PC-9 (cell line): Measurements from ENCODE around the gene CAPN7. TPM values are rescaled to one million over a fixed set of nuclear protein-coding genes. Genes with fewer than 3 reads are reported as not detected.

Source experiments
- BruUV-seq: library from RNA; stranded (reverse); fragments of 400-500 nt; replicated peaks from 2 replicates; lab custom pipeline; 2021; lab: Mats Ljungman, UMichigan
- CTCF ChIA-PET: fragments of 300-600 bp; sonication (Branson Sonifier 250); formaldehyde crosslinking; loops from one replicate; lab custom pipeline; 2022; ENCODE audit warnings: antibody characterized with exemption; lab: Charles Lee
- POLR2A ChIA-PET: fragments of 300-600 bp; sonication (Branson Sonifier 250); formaldehyde crosslinking; loops from one replicate; lab custom pipeline; 2022; ENCODE audit warnings: antibody characterized with exemption; ENCODE audit not compliant: unreplicated experiment; lab: Charles Lee
- DNase-seq, 2 experiments: peaks; one replicate each; pipeline versions ENCODE4 v3.0.0 to v3.0.0-alpha.2; 2015 to 2022; ENCODE audit warnings: mixed read lengths in 1 of 2
- H2AFZ ChIP-seq: fragments of 200-600 bp; sonication (generic); 2 replicates; pipeline ENCODE4 v1.8.1; 2017; ENCODE audit warnings: antibody characterized with exemption
- H3F3A ChIP-seq: fragments of 200-600 bp; sonication (generic); 2 replicates; pipeline ENCODE4 v1.8.1; 2017; ENCODE audit warnings: antibody characterized with exemption, mild to moderate bottlenecking, low read depth; ENCODE audit not compliant: insufficient read depth
- H3K27ac ChIP-seq: fragments of 200-600 bp; sonication (generic); 2 replicates; pipeline ENCODE4 v1.6.1; 2016; ENCODE audit warnings: mixed run types
- H3K27me3 ChIP-seq: fragments of 200-600 bp; sonication (generic); 2 replicates; pipeline ENCODE4 v1.6.1; 2016; ENCODE audit warnings: low read depth, mixed run types; ENCODE audit not compliant: insufficient read depth
- H3K36me3 ChIP-seq: fragments of 200-600 bp; sonication (generic); 2 replicates; pipeline ENCODE4 v1.6.1; 2016; ENCODE audit warnings: low read depth, mixed run types
- H3K4me1 ChIP-seq: fragments of 200-600 bp; sonication (generic); replicated peaks from 2 replicates; pipeline ENCODE4 v1.6.1; 2016; ENCODE audit warnings: mixed run types; ENCODE audit not compliant: insufficient read depth
- H3K4me2 ChIP-seq: fragments of 200-600 bp; sonication (generic); 2 replicates; pipeline ENCODE4 v1.6.1; 2017; ENCODE audit warnings: mixed run types
- H3K4me3 ChIP-seq: fragments of 200-600 bp; sonication (generic); 2 replicates; pipeline ENCODE4 v1.6.1; 2016; ENCODE audit warnings: mixed run types
- H3K79me2 ChIP-seq: fragments of 200-600 bp; sonication (generic); 2 replicates; pipeline ENCODE4 v1.6.1; 2017; ENCODE audit warnings: low read depth, mixed run types
- H3K9me2 ChIP-seq: fragments of 200-600 bp; sonication (generic); 2 replicates; pipeline ENCODE4 v1.8.1; 2017; ENCODE audit warnings: mild to moderate bottlenecking; ENCODE audit not compliant: insufficient read depth
- H3K9me3 ChIP-seq: fragments of 200-600 bp; sonication (generic); 2 replicates; pipeline ENCODE4 v1.8.1; 2016; ENCODE audit warnings: low read depth; ENCODE audit not compliant: insufficient read depth
- H4K20me1 ChIP-seq: fragments of 200-600 bp; sonication (generic); 2 replicates; pipeline ENCODE4 v1.8.1; 2017; ENCODE audit not compliant: insufficient read depth
- EZH2 ChIP-seq: fragments of 200-600 bp; sonication (generic); IDR thresholded peaks from 2 replicates; pipeline ENCODE4 v1.8.0; 2017; ENCODE audit warnings: antibody characterized with exemption, low read depth
- intact Hi-C: fragments of 100-400 bp; cut with micrococcal nuclease; formaldehyde crosslinking; loops from one replicate; pipeline ENCODE4 v1.10.0; 2022; ENCODE audit not compliant: unreplicated experiment
- total RNA-seq: library from RNA; stranded (reverse); gene quantifications from 2 replicates; pipeline ENCODE4 v1.2.3, GENCODE V29; 2021
- TF ChIP-seq, protein P1 (sequence below): fragments of 200-600 bp; sonication (generic); conservative IDR thresholded peaks from 2 replicates; pipeline ENCODE4 v1.6.1; 2017; ENCODE audit warnings: mixed run types, antibody characterized with exemption, mild to moderate bottlenecking, moderate library complexity

The CAPN7 gene
- total RNA-seq, 1 experiment from 2014 or later, result 28.5 TPM

DNA sequence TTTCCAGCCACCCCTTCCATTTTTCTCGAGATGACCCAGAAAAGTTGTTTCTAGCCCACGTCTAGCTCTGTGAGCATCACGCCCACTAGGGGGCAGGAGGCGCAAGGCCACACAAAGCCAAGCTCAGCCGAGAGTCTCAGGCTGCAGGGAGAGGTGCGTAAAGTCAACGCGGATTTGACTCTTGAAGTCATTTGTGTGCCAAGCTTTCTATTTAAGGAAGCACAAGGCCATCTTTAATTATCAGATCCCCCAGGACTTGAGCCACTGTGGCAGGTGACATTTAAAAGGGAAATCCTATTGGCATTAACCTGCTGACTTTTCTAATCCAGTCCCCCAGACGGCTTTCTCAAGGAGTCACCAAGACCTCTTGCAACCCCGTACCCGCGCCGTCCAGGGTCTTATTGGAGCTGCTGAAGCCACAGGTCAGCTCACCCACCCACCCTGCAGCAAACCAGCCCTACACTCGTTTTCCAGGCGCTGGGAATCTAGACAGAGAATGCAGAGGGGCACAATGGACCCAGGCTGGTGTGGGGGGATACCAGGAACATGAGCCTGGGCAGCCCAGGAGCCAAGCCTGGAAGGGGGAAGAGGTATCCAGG lies 62.1 kb downstream of the CAPN7 start:
- Histone ChIP-seq H3K27ac (no peak overlapping the region), H3K9me2 (no peaks in the 10 kb centered on the region), H3F3A (peaks cover 9% of the 10 kb centered on the region), H3K9me3 (no peaks in the 10 kb centered on the region), H2AFZ (no peak overlapping the region), H3K79me2 (peaks cover 9% of the 10 kb centered on the region; the same call in 1 of the 2 replicates), H3K4me1 (peaks cover 27% of the 10 kb centered on the region), H3K27me3 (no peaks in the 10 kb centered on the region), H3K4me3 (no peak overlapping the region), H3K4me2 (no peak overlapping the region), H3K36me3 (no peaks in the 10 kb centered on the region), H4K20me1 (peaks cover 4% of the 10 kb centered on the region; the same call in 1 of the 2 replicates)
- no TSS peak for BruUV-seq
- ChIA-PET CTCF (interaction anchor here (0.5 to 2.6 kb wide), 10 partner anchors 24 to 137 kb away, joined by 3 to 18 read pairs (median 4); partner anchors contain the start of gene SH3BP5), POLR2A (no interaction called here)
- intact Hi-C loops, result loop anchor here (1.0 to 5.0 kb wide), 3 partner anchors 65 to 289 kb away; partner anchors contain the start of gene SH3BP5
- TF ChIP-seq EZH2, result no peak
- TF ChIP-seq, protein P1, sequence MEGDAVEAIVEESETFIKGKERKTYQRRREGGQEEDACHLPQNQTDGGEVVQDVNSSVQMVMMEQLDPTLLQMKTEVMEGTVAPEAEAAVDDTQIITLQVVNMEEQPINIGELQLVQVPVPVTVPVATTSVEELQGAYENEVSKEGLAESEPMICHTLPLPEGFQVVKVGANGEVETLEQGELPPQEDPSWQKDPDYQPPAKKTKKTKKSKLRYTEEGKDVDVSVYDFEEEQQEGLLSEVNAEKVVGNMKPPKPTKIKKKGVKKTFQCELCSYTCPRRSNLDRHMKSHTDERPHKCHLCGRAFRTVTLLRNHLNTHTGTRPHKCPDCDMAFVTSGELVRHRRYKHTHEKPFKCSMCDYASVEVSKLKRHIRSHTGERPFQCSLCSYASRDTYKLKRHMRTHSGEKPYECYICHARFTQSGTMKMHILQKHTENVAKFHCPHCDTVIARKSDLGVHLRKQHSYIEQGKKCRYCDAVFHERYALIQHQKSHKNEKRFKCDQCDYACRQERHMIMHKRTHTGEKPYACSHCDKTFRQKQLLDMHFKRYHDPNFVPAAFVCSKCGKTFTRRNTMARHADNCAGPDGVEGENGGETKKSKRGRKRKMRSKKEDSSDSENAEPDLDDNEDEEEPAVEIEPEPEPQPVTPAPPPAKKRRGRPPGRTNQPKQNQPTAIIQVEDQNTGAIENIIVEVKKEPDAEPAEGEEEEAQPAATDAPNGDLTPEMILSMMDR, result peak; percentile 97
- peak; percentile 49 to 72 for DNase-seq

DNA sequence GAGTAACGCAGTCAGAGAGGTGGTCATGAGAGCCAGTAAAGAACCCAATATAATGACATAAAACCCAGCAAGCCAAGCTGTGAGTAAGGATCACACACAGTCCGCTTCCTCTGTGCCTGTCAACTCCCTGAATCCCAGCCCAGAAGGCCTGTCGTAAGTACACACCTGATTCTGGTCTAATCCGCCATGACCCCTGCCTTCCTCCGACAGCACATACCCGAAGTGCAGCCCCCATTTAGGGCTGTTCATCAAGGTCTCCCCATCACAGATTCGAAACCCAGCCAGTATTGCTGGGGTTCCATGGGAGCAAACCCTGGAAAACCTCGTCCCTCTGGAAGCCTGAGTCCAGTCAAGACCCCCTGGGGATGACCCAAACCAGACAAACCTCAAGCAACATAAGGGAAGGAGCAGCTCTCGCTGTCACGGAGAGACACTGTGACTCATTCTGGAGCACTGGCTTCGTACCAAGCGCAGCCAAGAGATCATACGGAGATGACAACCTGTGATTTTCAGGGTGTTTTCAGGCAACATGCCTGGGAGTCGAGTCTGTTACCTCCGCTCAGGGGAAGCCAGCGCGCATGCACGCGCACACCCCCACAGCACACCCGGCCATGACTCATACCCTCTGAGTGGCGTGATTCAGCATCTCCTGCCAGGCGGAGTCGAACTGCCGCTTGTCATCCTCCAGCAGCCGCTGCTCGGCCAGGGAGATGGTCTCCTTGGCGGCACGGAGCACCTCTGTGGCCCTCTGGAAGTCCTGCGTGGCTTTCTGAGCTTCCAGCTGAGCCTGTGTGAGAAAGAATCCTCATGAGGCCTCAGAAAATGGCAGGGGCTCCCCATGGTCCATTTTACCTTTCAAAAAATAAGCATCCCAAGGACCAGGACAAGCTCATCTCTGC lies 63.3 kb downstream of the CAPN7 start:
- Histone ChIP-seq H3K36me3 (no peaks in the 10 kb centered on the region), H3K4me2 (peak overlapping the region; percentile 59), H3K79me2 (peaks cover 9% of the 10 kb centered on the region; the same call in 1 of the 2 replicates), H3F3A (peaks cover 9% of the 10 kb centered on the region), H3K9me2 (no peaks in the 10 kb centered on the region), H3K27me3 (no peaks in the 10 kb centered on the region), H3K27ac (peak overlapping the region; percentile 74), H2AFZ (no peak overlapping the region; the same call in 1 of the 2 replicates), H3K4me3 (no peak overlapping the region), H4K20me1 (peaks cover 3% of the 10 kb centered on the region; the same call in 1 of the 2 replicates), H3K4me1 (peaks cover 27% of the 10 kb centered on the region), H3K9me3 (no peaks in the 10 kb centered on the region)
- ChIA-PET POLR2A (interaction anchor here (0.6 kb wide), 1 partner anchor 618 kb away, joined by 8 read pairs; no protein-coding TSS in a partner anchor), CTCF (interaction anchor here (0.8 to 2.6 kb wide), 3 partner anchors 41 to 136 kb away, joined by 3 to 10 read pairs (median 8); partner anchors contain the start of gene SH3BP5)
- BruUV-seq, result TSS peak; percentile 17
- peak; percentile 91 to 92 for DNase-seq
- TF ChIP-seq, protein P1, result no peak
- TF ChIP-seq EZH2, result no peak
- intact Hi-C loops, result loop anchor here (1.0 to 5.0 kb wide), 5 partner anchors 24 to 288 kb away; partner anchors contain the start of gene SH3BP5

GRCh38 chr3:15271030-15271429 lies 65.0 kb downstream of the CAPN7 start:
- Histone ChIP-seq H3K4me1 (peaks cover 27% of the 10 kb centered on the region), H3K4me2 (no peak overlapping the region), H3F3A (peaks cover 9% of the 10 kb centered on the region), H2AFZ (no peak overlapping the region), H3K4me3 (no peak overlapping the region), H3K9me3 (no peaks in the 10 kb centered on the region), H3K36me3 (no peaks in the 10 kb centered on the region), H3K27me3 (no peaks in the 10 kb centered on the region), H4K20me1 (no peaks in the 10 kb centered on the region; the same call in 1 of the 2 replicates), H3K79me2 (peaks cover 10% of the 10 kb centered on the region; the same call in 1 of the 2 replicates), H3K27ac (no peak overlapping the region), H3K9me2 (no peaks in the 10 kb centered on the region)
- CTCF ChIA-PET, result no interaction called here
- DNase-seq, result no peak
- BruUV-seq, result no TSS peak
- no peak for TF ChIP-seq EZH2
- TF ChIP-seq, protein P1, result no peak
- intact Hi-C loops, result no loop called here
- POLR2A ChIA-PET, result no interaction called here
